HG03039 (cell line): ENCODE measurements around the gene SAMM50.
"Not testable (repeated sequence)": the region's sequence is repeated elsewhere in the genome, so short reads cannot be mapped to it uniquely, and the experiment has no call there.

Source experiments
- ATAC-seq: cut with Tn5 transposase; IDR thresholded peaks from one replicate; pipeline ENCODE4 v1.9.1; 2021; ENCODE audit warnings: mild to moderate bottlenecking, moderate library complexity; ENCODE audit not compliant: unreplicated experiment

The SAMM50 gene

DNA sequence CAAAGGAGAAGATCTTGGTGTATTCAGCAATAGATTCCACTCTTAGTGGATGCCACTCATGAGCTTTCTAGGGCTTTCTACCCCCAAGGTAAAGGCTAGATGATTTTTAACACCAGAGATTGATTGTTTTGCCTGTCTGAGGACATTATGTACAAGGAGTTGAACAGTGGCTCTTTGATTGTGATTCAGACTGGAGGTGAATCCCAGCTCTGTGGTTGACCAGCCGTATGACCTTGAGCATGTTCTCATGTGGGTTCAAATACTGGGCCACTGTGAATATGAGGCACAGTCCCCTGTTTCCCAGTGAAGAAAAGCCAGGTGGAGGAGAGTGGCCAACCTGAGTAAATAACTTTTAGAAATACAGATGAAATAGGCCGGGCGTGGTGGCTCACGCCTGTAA is 44.9 kb downstream of the SAMM50 start:
- ATAC-seq: no peak

DNA sequence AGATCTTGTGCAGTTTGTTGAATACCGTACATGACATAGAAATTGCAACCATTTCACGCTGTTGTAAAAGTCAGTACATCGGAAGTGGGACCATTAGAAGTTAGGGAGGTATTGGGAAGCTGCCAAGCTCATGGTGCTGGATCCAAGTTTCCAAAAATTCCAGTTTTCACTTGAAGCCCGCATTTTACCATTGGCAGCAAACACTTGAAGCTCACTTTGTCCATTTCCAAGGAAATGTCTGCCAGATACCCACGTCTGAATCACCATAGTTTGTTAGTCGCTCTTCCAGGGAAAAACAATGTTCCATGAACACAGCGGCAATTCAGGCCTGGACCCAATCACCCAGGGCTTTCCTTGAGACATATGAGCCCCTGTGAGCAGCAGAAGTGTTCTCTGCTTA is 46.3 kb downstream of the SAMM50 start:
- no peak for ATAC-seq

- ATAC-seq: no peak
These were observed 47.1 kb downstream of the SAMM50 start for GRCh38 chr22:44002324-44002723.

GRCh38 chr22:44002997-44003396 is 47.8 kb downstream of the SAMM50 start:
- no peak for ATAC-seq

DNA sequence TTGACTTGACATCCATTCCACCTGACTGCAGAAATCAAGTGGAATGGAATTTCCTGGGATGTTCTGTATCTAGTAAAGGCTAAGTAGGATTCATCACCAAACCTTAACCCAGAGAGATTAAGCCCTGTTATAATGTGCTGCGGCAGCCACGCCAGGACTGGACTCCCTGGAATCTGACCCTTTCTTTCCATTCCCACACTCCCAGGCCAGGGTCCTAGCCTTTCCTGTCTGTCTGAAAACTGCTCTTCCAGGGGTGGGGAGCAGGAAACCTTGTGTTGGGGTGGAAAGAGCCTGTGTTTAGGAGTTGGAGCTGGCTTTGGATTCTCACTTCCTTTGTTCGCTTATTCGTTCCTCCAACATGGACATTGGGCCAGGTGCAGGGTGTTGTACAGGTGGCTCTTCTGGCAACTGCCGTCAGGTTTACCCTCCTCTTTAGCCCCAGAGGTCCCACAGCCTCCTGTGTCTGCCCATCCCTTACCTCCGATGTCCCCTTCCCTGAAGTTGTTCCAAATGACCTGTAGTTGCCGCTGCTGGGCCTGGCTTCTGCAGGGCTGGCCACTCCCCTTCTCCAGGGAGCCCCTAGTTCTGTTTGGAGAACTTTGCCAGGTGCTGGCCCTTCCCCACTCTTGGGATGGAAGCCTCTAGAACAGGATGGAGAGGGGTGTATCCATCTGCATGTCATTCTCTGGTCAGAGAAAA is 48.3 kb downstream of the SAMM50 start:
- ATAC-seq: no peak

- no peak for ATAC-seq
These were observed 48.8 kb downstream of the SAMM50 start for GRCh38 chr22:44004104-44004460.

- ATAC-seq: no peak
These were observed 50.3 kb downstream of the SAMM50 start for GRCh38 chr22:44005524-44005923.

DNA sequence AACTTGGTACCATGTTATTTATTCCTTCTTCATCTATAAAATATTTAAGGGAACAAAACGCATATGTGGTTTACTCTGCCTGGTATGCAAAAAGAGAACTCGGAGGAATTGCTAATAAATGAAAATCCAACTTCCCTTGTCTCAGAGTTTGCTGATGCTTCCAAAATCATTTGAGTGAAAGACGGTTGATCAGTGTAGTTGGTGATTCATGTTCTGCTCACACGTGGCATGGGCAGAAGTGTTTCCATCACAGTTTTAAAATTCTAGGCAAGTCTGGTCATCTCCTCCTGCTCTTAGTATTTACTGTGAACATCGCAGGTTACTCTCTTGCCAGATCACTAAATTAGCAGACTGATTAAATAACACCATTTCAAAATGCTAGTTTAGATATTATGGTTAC is 56.9 kb downstream of the SAMM50 start:
- ATAC-seq: no peak

- ATAC-seq: no peak
These were observed 57.3 kb downstream of the SAMM50 start for GRCh38 chr22:44012591-44012990.

DNA sequence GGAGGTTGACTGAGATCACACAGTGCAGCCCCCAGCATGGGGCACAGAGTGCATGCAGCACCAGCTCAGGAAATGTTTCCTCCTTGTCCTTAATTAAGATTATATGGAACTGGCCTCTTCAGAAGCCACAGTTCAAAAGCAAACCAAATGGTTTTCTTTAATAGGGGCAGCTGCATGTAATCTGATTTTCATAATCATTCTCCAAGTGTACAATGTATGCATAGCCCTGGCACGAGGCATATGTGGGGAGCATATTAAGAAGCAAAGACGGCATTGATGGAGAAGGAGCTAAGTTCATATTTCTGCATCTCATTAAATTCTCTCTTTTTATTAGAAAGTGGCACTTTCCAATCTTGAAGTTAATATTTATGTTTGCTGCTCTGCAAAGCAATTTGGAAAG is 59.0 kb downstream of the SAMM50 start:
- ATAC-seq: no peak

DNA sequence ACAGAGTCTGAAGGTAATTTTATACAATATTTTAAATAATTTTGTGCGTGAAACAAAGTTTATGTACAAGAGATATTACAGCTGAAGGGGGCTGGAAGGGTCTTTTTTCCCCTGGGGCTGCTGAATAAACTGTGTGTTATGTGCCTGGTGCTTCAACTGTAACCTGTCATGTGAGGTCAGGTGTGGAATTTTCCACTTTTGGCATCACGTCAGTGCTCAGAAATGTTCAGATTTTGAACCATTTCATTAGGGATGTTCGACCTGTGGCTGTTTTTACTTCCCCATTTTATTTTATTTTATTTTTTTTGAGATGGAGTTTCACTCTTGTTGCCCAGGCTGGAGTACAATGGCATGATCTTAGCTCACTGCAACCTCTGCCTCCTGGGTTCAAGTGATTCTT is 61.3 kb downstream of the SAMM50 start:
- ATAC-seq: not testable (repeated sequence)

DNA sequence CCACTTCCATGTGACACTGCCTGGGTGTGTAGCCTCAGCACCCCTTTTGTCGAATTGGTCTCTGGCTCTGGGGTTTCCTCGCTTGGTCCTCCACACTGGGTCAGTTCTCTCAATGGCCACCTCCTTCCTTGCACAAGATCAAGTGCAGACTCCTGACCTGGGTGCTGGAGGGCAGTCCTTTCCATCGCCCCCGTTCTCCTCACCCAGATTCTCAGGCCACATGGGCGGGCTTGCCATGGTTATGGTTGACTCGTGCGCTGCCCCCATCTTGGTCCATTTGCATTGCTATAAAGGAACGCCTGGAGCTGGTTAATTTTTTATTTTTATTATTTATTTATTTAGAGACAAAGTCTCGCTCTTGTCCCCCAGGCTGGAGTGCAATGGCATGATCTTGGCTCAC is 63.4 kb downstream of the SAMM50 start:
- ATAC-seq: no peak

DNA sequence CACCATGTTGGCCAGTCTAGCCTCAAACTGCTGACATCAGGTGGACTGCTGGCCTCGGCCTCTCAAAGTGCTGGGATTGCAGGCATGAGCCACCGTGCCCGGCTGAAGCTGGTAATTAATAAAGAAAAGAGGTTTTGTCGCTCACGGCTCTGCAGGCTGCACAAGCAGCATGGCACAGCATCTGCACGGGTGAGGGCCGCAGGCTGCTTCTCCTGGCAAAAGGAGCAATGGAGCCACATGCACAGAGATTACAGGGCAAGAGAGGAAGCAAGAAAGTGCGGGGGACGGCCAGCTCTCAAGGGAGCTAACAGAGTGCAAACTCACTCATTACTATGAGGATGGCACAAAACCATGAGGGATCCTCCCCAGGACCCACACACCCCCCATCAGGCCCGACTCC is 64.2 kb downstream of the SAMM50 start:
- ATAC-seq: no peak

DNA sequence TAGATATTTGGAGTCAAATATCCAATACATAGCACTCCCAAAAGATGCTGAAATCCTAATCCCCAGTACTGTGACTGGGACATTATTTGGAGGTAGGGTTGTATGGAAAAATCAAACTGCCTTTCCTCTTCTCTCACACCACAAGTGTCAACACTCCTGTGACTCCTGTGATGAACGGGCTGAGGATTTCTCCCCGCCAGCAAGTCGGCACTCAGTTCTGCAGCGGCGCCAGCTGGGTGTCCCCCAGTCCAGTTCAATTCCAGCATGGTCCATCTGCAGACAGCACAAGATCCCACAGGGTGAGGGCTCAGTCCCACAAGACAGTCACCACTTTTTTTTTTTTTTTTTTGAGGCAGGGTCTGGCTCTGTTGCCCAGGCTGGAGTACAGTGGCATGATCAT is 64.6 kb downstream of the SAMM50 start:
- no peak for ATAC-seq

GRCh38 chr22:44020981-44021380 is 65.7 kb downstream of the SAMM50 start:
- no peak for ATAC-seq

DNA sequence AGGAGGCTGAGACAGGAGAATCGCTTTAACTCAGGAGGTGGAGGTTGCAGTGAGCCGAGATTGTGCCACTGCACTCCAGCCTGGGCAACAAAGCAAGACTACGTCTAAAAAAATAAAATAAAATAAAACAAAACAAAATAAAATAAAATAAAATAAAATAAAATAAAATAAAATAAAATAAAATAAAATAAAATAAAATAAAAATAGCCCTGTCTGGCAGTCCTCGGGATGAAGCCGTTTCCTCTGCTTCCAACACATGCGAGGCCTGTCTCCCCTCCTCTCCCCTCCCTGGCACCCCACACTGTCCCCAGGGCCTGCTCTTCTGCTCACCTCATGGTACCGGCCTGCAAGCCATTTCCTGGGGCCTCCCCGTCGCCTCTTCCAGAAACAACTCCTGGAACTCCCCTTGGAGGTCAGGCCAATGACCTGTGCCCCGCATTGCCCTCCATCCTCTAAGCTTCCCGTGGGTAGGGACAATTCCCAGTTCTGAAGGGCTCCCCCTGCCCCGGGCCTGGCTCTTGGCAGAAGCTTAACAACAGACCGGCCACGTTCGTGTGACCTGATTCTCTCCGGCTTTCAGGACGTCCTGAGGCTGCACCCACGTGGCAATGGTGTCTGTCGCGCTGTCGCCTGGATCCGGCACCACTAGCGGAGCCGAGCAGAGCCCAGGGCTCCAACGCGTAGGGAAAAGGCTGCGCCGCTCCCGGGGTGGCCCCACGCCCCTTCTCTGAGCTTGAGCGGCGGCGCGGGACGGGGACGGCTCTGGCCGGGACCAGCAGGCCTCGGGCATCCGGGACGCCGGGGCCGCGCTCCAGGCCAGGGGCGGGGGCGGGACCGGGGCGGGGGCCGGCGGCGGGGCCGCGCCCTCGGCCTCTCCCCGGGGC is 68.4 kb downstream of the SAMM50 start:
- no peak for ATAC-seq

- ATAC-seq: no peak
These were observed 69.2 kb downstream of the SAMM50 start, which contains the start of gene PARVB for GRCh38 chr22:44024288-44024921. Gene PARVB (plus strand): TSS chr22:44024302. CDS start chr22:44024340, 38 bp downstream.

- ATAC-seq: peak; percentile 40
These were observed 70.2 kb downstream of the SAMM50 start for GRCh38 chr22:44025171-44026065.

DNA sequence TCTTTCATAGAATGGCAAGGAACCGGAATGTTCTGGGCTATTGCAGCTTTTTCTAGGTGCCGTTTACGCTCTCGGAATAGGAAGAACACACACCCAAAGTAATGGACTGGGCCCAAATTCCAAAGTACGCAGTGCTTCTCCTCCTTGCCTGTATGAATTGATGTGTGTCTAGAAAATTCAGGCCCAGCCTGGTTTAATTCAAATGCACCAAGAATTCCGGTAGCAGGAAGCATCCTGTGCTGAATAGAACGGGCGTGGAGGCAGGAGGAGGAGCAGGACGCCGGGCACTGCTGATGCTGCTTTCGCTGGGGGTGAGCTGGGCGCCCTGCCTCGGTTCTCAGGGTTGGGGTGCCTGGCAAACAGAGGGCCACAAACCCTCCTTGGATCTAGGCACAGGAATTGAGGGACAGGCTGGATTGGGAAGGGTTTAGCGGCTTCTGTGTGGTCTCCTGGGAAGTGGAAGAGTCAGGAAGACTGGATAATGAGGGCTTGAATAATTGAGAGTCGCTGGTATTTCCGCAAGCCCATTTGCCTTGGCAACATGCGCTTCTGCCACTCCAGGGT is 70.9 kb downstream of the SAMM50 start:
- no peak for ATAC-seq
